GM13976 (cell line): ENCODE results near the gene DIP2B.

Experiments
- DNase-seq: peaks from one replicate; pipeline ENCODE4 v3.0.0; 2012; ENCODE audit warnings: low spot score
- CTCF ChIP-seq: IDR thresholded peaks from 2 replicates; pipeline ENCODE4 v1.5.1; 2012; ENCODE audit warnings: borderline replicate concordance, mild to moderate bottlenecking; ENCODE audit not compliant: insufficient read depth; ENCODE audit errors: extremely low read depth, missing control alignments, control extremely low read depth
- in situ Hi-C: fragments of 300-500 bp; cut with MboI; formaldehyde crosslinking; loops from one replicate; pipeline ENCODE4 v1.12.0; 2022; ENCODE audit warnings: low sequenced_read_pairs, mixed read lengths, inconsistent platforms; ENCODE audit not compliant: unreplicated experiment

The DIP2B gene

GRCh38 chr12:50725011-50725942, 220.5 kb downstream of the DIP2B start:
- in situ Hi-C loops = no loop called here
- TF ChIP-seq CTCF = no peak
- no peak for DNase-seq

GRCh38 chr12:50727466-50727865, 222.7 kb downstream of the DIP2B start:
- no peak for DNase-seq
- in situ Hi-C loops = no loop called here
- TF ChIP-seq CTCF = no peak

- in situ Hi-C loops = no loop called here
- TF ChIP-seq CTCF = no peak
- DNase-seq = no peak
Observed at GRCh38 chr12:50728417-50728816, 223.6 kb downstream of the DIP2B start.

- no peak for DNase-seq
- in situ Hi-C loops = no loop called here
- TF ChIP-seq CTCF = no peak
Observed at GRCh38 chr12:50728841-50729240, 224.1 kb downstream of the DIP2B start.

- no peak for DNase-seq
- in situ Hi-C loops = no loop called here
- TF ChIP-seq CTCF = no peak
Observed at GRCh38 chr12:50732591-50732990, 227.8 kb downstream of the DIP2B start.

GRCh38 chr12:50733706-50734105, 228.9 kb downstream of the DIP2B start:
- in situ Hi-C loops = no loop called here
- DNase-seq = no peak
- no peak for TF ChIP-seq CTCF
